ENCODE results near the gene SH3YL1.

DNA sequence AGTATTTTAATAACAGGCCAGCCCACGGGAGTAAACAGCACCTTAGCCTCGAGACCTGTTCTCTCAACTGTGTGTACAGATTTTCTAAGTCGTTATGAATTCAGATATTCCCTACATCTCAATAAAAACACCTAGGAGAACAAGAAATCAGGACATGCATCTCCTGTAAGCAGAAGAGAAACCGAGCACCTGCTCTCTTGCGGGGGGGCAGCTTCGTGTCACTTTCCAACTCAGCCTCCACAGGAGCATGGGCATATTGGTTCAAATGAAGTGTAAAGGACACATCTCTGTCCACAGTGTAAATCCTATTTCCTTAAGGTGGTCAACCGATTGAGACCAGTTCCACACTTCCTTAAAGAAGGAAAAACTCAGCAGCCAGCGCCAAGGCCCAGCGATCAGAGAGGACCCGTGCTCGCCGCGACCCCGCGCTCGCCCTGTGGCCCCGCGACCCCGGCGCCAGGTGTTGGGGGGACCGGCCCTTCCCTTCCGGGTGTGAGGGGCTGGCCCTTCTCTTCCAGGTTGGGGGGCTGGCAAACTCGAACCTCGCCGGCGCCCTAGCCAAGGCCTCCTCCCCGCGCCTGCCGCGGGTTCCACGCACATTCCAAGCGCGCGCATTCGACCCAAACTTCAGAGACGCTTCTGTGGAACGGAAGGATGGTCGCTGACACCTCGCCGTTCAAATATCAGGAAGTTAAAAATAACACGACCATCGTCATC, 652 bp downstream of the SH3YL1 start:
- TF ChIP-seq POLR2AphosphoS5 (IDR thresholded peaks at IDR 0.05; ENCODE audit: low read depth, low read length) (no peak), POLR2A (IDR thresholded peaks at IDR 0.05; ENCODE audit: low read depth, low read length) (no peak), TAF1 (IDR thresholded peaks at IDR 0.05; ENCODE audit: low read depth, low read length) (no peak), SPI1 (IDR thresholded peaks at IDR 0.05; ENCODE audit: low read depth, low read length) (no peak)

Data from GM12891 (cell line).